ENCODE results near the gene SH3BP4. TPM values are rescaled to one million over a fixed set of nuclear protein-coding genes. Genes with fewer than 3 reads are reported as not detected.

Gene SH3BP4
- total and polyA plus RNA-seq, 2 donors (not counting 1 experiment from before 2014, with no cell fraction given), result 1.00 to 1.3 TPM

DNA sequence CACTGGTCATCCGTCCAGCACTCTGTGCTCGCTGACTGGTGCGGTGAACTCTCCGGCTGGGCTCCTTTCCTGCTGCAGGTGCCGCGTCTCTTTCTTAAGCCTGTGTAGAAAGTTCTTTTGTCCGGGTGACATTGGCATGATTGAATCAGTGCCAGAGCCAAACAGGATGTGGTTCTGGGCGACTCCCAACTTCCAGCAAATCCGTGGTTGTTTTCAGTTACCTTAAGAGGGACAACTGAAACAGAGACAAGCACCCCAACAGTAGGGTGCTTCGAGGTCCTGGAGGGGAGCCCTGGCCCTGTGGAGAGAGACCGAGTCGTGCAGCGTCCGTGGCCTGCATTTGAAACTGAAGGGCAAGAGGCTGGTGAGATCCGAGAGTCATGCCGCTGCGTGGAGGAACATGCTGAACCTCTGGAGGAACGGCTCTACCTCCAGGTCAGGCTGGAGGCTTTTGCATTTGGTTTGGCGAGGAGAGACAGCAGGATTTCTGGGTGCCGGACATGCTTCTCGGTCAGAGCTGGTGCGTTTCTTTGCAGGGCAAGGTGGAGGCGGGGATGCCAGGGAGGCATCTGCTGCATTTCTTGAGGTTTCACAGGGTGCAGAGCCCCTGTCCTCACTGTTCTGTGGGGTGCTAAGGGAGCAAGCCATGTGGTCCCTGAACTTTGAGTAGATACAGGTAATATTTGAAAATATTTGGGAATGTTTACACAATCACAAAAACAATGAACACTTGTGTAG, 26.8 kb downstream of the SH3BP4 start:
- Mint-ChIP-seq H3K4me1 (no peaks in the 10 kb centered on the region), H3K27me3 (peaks cover 19% of the 10 kb centered on the region), H3K4me3 (no peak overlapping the region), H3K27ac (no peak overlapping the region), H3K9me3 (ENCODE audit: insufficient read depth) (no peaks in the 10 kb centered on the region)
- H3K79me2 ChIP-seq (ENCODE audit: control insufficient read depth, insufficient read depth, low read length), result no peaks in the 10 kb centered on the region
- peaks cover 0 to 6% (median 4%) of the 10 kb centered on the region in 3 donors for H3K9me3 ChIP-seq (ENCODE audit: control extremely low read depth in 1 of 3, control insufficient read depth in 2 of 3, insufficient read depth in 1 of 3, low read length in 2 of 3)
- ChIA-PET POLR2A (no interaction called here), CTCF (no interaction called here)
- intact Hi-C loops (cut with micrococcal nuclease), result no loop called here
- no peak overlapping the region for H2AFZ ChIP-seq (ENCODE audit: insufficient read depth, low read depth, low read length, poor library complexity, severe bottlenecking)
- H3K4me1 ChIP-seq (ENCODE audit: control insufficient read depth in 2 of 2, insufficient read depth in 2 of 2, low read length in 2 of 2), result peaks cover 0 to 11% of the 10 kb centered on the region in 2 donors
- TF ChIP-seq, protein P1, sequence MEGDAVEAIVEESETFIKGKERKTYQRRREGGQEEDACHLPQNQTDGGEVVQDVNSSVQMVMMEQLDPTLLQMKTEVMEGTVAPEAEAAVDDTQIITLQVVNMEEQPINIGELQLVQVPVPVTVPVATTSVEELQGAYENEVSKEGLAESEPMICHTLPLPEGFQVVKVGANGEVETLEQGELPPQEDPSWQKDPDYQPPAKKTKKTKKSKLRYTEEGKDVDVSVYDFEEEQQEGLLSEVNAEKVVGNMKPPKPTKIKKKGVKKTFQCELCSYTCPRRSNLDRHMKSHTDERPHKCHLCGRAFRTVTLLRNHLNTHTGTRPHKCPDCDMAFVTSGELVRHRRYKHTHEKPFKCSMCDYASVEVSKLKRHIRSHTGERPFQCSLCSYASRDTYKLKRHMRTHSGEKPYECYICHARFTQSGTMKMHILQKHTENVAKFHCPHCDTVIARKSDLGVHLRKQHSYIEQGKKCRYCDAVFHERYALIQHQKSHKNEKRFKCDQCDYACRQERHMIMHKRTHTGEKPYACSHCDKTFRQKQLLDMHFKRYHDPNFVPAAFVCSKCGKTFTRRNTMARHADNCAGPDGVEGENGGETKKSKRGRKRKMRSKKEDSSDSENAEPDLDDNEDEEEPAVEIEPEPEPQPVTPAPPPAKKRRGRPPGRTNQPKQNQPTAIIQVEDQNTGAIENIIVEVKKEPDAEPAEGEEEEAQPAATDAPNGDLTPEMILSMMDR (IDR thresholded peaks at IDR 0.05), result no peak
- TF ChIP-seq EZH2 (IDR thresholded peaks at IDR 0.05; ENCODE audit: borderline replicate concordance, insufficient read depth, low read depth, low read length, poor library complexity, severe bottlenecking), result no peak
- no peak overlapping the region for H3K27ac ChIP-seq (ENCODE audit: low read length in 2 of 2)
- no peak overlapping the region for H3K4me2 ChIP-seq (replicated peaks; ENCODE audit: low read depth, low read length, poor library complexity, severe bottlenecking)
- no peaks in the 10 kb centered on the region for H4K20me1 ChIP-seq (ENCODE audit: control insufficient read depth, insufficient read depth, low read length, poor library complexity, severe bottlenecking)
- WGBS (ENCODE audit: insufficient coverage), result 66% methylated on average over 23 of the region's 23 CpGs
- peaks cover 0 to 5% (median 0%) of the 10 kb centered on the region in 4 experiments for H3K27me3 ChIP-seq (replicated peaks in 1 of 4; ENCODE audit: control extremely low read depth in 1 of 4, control insufficient read depth in 3 of 4, insufficient read depth in 4 of 4, low read length in 3 of 4)
- H3K36me3 ChIP-seq (replicated peaks in 1 of 2; ENCODE audit: control extremely low read depth in 1 of 2, control insufficient read depth in 1 of 2, extremely low read depth in 1 of 2, insufficient read depth in 2 of 2, low read length in 1 of 2), result no peaks in the 10 kb centered on the region
- H3K4me3 ChIP-seq (ENCODE audit: control extremely low read depth in 1 of 5, extremely low read depth in 1 of 5, insufficient read depth in 1 of 5, low read depth in 2 of 5, low read length in 4 of 5), result no peak overlapping the region
- DNase-seq, result no peak
- no peak overlapping the region for H3K9ac ChIP-seq (ENCODE audit: low read length)
- no peak for ATAC-seq (ENCODE audit: low read depth)
